HUES48 (cell line): ENCODE results near the gene CACNA2D4.

Experiments
- H3K27ac ChIP-seq: one replicate; pipeline ENCODE4 v1.7.0; 2013; ENCODE audit warnings: low read depth, low read length, inconsistent platforms
- H3K27me3 ChIP-seq: 2 replicates; pipeline ENCODE4 v1.6.1; 2013; ENCODE audit warnings: mild to moderate bottlenecking, low read length; ENCODE audit not compliant: control insufficient read depth, insufficient read depth
- H3K36me3 ChIP-seq: 2 replicates; pipeline ENCODE4 v1.6.1; 2013; ENCODE audit warnings: low read length; ENCODE audit not compliant: control insufficient read depth, insufficient read depth
- H3K4me1 ChIP-seq: 2 replicates; pipeline ENCODE4 v1.6.1; 2013; ENCODE audit warnings: mild to moderate bottlenecking, low read length; ENCODE audit not compliant: control insufficient read depth, insufficient read depth
- H3K4me3 ChIP-seq: 2 replicates; pipeline ENCODE4 v1.5.1; 2013; ENCODE audit warnings: mild to moderate bottlenecking, low read depth, low read length
- H3K9ac ChIP-seq: 2 replicates; pipeline ENCODE4 v1.6.1; 2013; ENCODE audit warnings: mild to moderate bottlenecking, low read depth, low read length, moderate library complexity
- H3K9me3 ChIP-seq: 2 replicates; pipeline ENCODE4 v1.6.1; 2013; ENCODE audit warnings: low read length; ENCODE audit not compliant: control insufficient read depth, insufficient read depth

Gene CACNA2D4

DNA sequence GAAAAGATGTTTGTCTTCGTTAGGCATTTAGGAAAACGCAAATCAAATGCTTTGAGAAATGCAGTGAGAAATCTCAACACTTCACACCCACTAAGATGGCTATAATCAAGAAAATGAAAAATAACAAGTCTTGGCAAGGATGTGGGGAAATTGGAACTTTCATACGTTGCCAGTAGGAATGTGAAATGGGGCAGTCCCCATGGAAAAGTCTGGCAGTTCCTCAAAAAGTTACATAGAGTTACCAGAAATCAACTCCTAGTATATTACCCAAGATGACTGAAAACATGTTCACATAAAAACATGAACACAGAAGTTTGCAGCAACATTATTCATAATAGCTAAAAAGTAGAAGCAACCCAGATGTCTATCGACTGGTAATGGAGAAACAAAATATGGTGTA is 139.5 kb downstream of the CACNA2D4 start:
- H3K27ac ChIP-seq = no peak overlapping the region
- no peaks in the 10 kb centered on the region for H3K27me3 ChIP-seq
- H3K36me3 ChIP-seq = peaks cover 28% of the 10 kb centered on the region
- no peak overlapping the region for H3K9ac ChIP-seq
- peaks cover 17% of the 10 kb centered on the region for H3K4me1 ChIP-seq
- H3K9me3 ChIP-seq = no peaks in the 10 kb centered on the region
- H3K4me3 ChIP-seq = no peak overlapping the region

DNA sequence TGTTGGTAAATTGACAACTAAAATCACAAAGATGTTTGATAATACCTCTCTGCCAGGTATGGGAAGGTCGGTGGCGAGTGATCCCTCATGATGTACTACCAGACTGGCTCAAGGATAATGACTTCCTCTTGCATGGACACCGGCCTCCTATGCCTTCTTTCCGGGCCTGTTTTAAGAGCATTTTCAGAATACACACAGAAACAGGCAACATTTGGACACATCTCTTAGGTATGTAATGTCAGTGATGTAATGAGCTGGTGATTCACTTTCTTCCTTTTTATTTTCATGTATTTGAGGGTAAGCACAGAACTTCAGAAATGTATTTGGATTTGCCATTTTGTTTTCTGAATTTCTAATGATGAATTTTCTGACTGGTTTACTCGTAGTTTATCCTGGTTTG is 140.7 kb downstream of the CACNA2D4 start:
- Histone ChIP-seq H3K36me3 (peaks cover 34% of the 10 kb centered on the region), H3K9ac (no peak overlapping the region), H3K4me1 (peaks cover 17% of the 10 kb centered on the region), H3K4me3 (no peak overlapping the region), H3K27me3 (no peaks in the 10 kb centered on the region), H3K27ac (no peak overlapping the region), H3K9me3 (no peaks in the 10 kb centered on the region)

DNA sequence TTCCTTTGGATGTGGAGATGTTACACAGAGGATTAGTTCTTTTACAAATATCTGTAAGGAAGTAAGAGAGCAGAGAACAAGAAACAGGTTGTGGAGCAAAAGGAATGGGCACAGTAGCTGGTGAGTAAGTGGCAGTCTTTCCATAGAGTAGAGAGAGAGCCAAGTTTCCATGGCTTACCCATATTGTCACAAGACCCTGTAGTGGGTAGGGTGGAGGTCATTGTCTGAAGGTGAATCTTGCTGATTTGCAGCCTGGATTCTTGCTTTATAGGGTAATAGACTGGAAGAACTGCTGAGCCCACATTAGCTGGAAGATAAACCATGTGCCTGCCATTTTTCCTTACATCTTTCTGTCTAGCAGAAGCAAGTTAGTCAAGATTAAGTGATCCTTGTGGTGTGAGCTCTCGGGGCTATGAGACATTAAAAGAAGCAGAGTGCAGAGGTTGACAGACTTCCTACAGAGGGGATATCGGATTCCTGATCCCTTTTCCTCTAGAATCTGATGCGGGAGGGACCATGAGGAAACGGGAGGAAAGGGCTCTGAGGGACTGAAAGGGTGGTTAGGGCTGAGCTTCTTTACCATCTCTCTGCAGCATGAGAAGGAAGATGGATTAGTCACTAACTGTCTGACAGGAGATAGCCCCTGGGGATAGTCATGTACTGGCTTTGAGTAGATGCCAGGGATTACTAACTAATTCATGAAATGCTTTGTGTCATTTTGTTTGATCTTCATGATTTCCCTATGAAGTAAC is 142.1 kb downstream of the CACNA2D4 start:
- Histone ChIP-seq H3K9ac (no peak overlapping the region), H3K27ac (peak overlapping the region; percentile 27)

DNA sequence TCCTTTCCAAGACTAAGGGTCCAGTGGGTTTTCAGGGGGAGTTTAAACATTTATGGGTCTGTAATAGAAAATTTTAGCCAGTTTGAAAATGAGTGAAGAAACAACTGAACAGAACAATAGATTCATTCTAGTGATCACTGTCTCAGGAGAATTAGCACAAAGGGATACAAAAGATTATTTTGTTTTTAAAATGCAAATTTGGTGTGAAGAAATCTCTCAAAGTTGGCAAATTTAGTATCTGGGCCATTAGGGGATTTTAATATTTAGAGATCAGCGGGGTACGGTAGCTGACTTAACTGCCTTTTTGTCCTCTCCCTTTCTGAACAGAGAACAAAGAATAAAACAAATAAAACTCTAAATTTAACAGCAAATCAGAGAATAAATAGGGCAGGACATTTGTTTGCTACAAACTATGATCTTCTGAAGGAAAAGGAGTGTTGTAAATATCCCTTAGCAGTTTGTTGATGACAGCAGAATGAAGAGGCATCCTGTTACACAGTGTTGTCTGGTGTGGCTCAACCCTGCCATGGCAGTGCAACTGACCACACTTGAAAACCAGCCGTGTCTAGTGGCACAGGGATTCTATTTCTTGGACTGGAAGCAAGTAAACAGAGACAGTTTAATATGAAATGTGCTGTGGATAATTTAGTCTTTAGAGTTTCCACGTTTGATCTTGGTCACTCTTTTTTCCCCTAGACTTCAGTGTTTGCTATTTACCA is 144.4 kb downstream of the CACNA2D4 start:
- Histone ChIP-seq H3K27ac (no peak overlapping the region), H3K36me3 (peaks cover 15% of the 10 kb centered on the region), H3K4me1 (peaks cover 14% of the 10 kb centered on the region), H3K4me3 (no peak overlapping the region), H3K9me3 (no peaks in the 10 kb centered on the region), H3K27me3 (no peaks in the 10 kb centered on the region), H3K9ac (no peak overlapping the region)

More for the DNA sequence above, 142.1 kb downstream of the CACNA2D4 start:
- no peaks in the 10 kb centered on the region for H3K27me3 ChIP-seq
- peaks cover 14% of the 10 kb centered on the region for H3K4me1 ChIP-seq
- H3K36me3 ChIP-seq = peaks cover 26% of the 10 kb centered on the region
- H3K9me3 ChIP-seq = no peaks in the 10 kb centered on the region
- no peak overlapping the region for H3K4me3 ChIP-seq

DNA sequence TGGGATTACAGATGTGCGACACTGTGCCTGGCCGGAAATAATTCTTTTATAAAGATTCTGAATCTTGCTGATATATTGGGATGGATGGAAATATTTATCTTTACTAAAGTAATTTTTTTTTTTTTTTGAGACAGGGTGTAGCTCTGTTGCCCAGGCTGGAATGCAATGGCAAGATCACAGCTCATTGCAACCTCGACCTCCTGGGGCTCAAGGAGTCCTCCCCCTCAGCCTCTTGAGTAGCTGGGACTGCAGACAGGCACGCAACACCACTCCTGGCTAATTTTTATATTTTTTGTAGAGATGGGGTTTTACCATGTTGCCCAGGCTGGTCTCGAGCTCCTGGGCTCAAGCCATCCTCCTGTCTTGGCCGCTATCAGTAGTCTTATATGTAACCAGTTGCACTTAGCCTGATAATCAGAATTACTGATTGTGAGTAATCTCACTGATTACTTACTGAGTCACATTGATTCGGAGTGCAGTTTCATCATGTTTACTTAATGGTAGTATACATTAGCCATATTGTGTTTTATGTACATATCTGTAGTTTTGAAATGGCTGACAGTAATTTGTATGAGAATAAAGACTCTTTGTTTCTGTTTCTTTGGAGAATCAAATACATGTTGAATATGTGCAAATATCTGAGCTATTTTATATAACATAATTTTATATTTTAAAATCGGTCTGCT is 148.5 kb downstream of the CACNA2D4 start:
- Histone ChIP-seq H3K27me3 (no peaks in the 10 kb centered on the region), H3K27ac (no peak overlapping the region), H3K4me3 (no peak overlapping the region), H3K4me1 (peaks cover 6% of the 10 kb centered on the region; the same call in 1 of the 2 replicates), H3K9me3 (no peaks in the 10 kb centered on the region), H3K36me3 (peaks cover 11% of the 10 kb centered on the region; the same call in 1 of the 2 replicates), H3K9ac (no peak overlapping the region)

DNA sequence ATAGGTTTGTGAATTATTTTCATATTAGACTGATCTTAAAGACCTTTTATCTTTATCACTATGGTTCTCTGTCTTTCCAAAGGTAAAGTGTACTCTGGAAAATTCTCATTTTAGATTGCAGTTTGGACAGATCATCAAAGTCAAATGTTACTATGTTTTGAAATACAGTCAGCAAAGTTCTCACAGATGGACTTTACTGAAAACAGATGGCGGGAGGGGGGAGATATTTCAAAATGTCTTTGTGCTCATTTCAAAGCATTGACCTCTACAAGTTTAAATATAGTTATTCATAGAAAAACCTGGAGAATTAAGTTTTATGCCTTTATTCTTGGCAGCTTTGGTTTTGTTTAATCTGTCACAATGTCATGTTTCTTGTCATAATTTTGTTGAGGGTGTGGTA is 149.8 kb downstream of the CACNA2D4 start:
- H3K4me1 ChIP-seq = peaks cover 6% of the 10 kb centered on the region; the same call in 1 of the 2 replicates
- H3K27ac ChIP-seq = no peak overlapping the region
- H3K9ac ChIP-seq = no peak overlapping the region
- H3K9me3 ChIP-seq = no peaks in the 10 kb centered on the region
- H3K27me3 ChIP-seq = no peaks in the 10 kb centered on the region
- peaks cover 10% of the 10 kb centered on the region; the same call in 1 of the 2 replicates for H3K36me3 ChIP-seq
- no peak overlapping the region for H3K4me3 ChIP-seq

DNA sequence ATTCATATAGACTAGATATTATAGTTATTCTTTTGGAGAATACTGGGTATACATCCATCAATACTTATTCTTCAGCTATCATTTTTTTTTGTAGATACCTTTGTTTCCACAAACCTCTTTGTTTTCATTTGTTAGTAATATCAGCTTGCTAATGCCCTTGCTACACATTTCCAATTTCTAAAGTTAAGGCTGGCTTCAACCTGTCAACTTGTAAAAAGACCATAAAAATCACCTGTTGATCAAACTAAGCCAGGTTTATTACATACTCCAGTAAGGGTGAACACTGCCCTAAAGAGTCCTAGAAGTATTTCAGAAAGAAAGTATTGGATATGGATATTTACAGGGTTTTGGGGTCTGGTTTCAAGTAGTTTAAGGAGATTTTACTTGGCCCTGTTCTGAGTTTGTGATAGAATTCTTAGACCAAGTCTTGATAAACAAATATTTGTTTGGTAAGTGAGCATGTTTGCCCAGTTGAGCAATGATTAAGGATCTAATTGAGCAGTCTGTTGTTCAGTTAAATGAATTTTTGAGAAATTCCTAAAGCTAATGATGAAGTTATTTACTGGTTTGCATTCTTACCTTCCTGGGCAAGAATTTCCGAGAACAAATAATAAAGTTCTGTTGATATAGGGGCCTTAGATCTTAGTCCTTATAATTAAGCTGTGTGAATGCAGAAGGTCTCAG is 150.9 kb downstream of the CACNA2D4 start:
- Histone ChIP-seq H3K4me1 (peaks cover 6% of the 10 kb centered on the region; the same call in 1 of the 2 replicates), H3K9me3 (no peaks in the 10 kb centered on the region), H3K36me3 (no peaks in the 10 kb centered on the region), H3K27ac (no peak overlapping the region), H3K9ac (no peak overlapping the region), H3K4me3 (no peak overlapping the region), H3K27me3 (no peaks in the 10 kb centered on the region)

DNA sequence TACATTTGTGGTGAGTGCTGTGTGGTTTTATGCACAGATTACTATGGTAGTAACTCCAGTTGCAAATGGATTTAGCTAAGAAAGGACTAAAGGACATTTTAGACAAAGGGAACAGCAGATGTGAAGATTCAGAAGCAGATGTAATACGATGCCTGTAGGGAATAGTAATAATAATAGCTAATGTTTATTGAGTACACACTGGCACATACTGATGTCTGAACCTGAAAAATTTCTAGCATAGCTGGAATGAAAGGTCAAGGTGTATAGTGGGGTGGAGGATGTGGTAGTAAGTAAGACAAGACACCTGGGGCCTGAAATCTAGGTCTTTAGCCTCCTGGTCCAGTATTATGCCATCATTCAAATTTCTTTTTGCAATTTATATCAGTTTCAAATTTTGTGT is 152.3 kb downstream of the CACNA2D4 start:
- Histone ChIP-seq H3K9me3 (no peaks in the 10 kb centered on the region), H3K27me3 (no peaks in the 10 kb centered on the region), H3K27ac (no peak overlapping the region), H3K4me3 (no peak overlapping the region), H3K4me1 (peaks cover 6% of the 10 kb centered on the region; the same call in 1 of the 2 replicates), H3K9ac (no peak overlapping the region), H3K36me3 (no peaks in the 10 kb centered on the region)

DNA sequence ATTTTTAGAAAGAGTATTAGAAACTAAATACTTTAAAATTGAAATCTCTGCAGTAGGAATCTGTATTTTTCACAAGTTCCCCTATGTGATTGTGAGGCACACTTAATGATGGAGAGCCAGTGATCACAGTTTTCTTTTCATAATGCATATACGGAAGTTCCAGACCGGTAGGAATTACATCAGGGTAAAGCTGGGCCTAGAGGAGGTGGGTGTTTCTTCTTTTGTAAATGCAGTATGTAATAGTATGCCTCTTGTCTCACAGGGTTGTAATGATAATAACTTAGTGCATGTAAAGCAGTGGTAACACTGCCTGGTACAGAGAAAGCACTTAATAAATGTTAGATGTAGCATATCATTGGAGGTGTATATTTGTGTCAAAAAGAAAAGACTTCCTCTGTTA is 155.3 kb downstream of the CACNA2D4 start:
- Histone ChIP-seq H3K9me3 (no peaks in the 10 kb centered on the region), H3K27ac (no peak overlapping the region), H3K27me3 (no peaks in the 10 kb centered on the region), H3K36me3 (no peaks in the 10 kb centered on the region), H3K9ac (no peak overlapping the region), H3K4me1 (peaks cover 15% of the 10 kb centered on the region; the same call in 1 of the 2 replicates), H3K4me3 (no peak overlapping the region)

DNA sequence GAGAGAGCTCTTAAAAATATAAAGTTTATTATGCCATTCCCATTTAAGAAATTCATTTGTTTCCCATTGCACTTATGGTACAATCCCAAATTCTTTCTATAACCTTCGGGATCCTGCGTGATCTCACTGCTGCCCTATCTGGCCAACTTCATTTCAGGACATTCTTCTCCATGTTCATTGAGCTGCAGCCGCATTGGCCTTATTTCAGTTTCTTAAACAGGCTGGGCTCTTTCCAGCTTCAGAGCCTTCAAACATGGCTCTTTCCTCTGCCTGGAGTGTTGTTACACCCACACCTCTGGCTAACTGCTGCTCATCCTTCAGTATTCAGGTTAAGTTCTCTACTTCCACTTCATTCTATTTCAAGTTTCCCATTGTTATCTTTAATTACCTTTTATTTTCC is 156.6 kb downstream of the CACNA2D4 start:
- no peaks in the 10 kb centered on the region for H3K27me3 ChIP-seq
- peaks cover 11% of the 10 kb centered on the region; the same call in 1 of the 2 replicates for H3K36me3 ChIP-seq
- H3K9ac ChIP-seq = no peak overlapping the region
- peaks cover 15% of the 10 kb centered on the region; the same call in 1 of the 2 replicates for H3K4me1 ChIP-seq
- H3K9me3 ChIP-seq = no peaks in the 10 kb centered on the region
- no peak overlapping the region for H3K4me3 ChIP-seq
- no peak overlapping the region for H3K27ac ChIP-seq
